ENCODE data around the gene CDKAL1.

DNA sequence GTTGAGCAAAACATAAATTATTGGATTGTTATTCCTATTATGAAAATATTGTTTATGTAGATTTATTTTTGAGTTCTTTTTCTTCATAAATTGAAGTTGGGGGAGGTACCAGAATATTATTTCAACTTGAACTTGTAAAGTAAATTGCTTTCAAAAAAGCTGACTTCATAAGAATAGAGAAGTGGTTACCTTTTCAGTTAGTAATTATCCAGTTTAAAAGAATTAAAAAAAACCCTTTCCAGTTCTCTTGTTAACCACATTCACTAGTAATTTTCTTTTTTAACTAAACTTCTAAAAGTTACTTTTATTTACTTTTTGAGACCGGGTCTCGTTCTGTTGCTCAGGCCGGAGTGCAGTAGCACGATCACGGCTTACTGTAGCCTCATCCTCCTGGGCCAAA is 124.3 kb downstream of the CDKAL1 start:
- TF ChIP-seq, protein P1, sequence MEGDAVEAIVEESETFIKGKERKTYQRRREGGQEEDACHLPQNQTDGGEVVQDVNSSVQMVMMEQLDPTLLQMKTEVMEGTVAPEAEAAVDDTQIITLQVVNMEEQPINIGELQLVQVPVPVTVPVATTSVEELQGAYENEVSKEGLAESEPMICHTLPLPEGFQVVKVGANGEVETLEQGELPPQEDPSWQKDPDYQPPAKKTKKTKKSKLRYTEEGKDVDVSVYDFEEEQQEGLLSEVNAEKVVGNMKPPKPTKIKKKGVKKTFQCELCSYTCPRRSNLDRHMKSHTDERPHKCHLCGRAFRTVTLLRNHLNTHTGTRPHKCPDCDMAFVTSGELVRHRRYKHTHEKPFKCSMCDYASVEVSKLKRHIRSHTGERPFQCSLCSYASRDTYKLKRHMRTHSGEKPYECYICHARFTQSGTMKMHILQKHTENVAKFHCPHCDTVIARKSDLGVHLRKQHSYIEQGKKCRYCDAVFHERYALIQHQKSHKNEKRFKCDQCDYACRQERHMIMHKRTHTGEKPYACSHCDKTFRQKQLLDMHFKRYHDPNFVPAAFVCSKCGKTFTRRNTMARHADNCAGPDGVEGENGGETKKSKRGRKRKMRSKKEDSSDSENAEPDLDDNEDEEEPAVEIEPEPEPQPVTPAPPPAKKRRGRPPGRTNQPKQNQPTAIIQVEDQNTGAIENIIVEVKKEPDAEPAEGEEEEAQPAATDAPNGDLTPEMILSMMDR (IDR thresholded peaks at IDR 0.05; ENCODE audit: low read depth, low read length, missing input control) = no peak
- TF ChIP-seq YY1 (IDR thresholded peaks at IDR 0.05) (no peak), RAD21 (IDR thresholded peaks at IDR 0.05) (no peak), GABPA (IDR thresholded peaks at IDR 0.05 in 1 of 2, conservative IDR thresholded peaks at IDR 0.05 in 1 of 2) (no peak), TAF1 (conservative IDR thresholded peaks at IDR 0.05) (no peak), RXRA (IDR thresholded peaks at IDR 0.05) (no peak), FOXA1 (IDR thresholded peaks at IDR 0.05) (no peak)
- TF ChIP-seq, protein P2, sequence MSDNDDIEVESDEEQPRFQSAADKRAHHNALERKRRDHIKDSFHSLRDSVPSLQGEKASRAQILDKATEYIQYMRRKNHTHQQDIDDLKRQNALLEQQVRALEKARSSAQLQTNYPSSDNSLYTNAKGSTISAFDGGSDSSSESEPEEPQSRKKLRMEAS (IDR thresholded peaks at IDR 0.05) = no peak
- TF ChIP-seq, protein P3, sequence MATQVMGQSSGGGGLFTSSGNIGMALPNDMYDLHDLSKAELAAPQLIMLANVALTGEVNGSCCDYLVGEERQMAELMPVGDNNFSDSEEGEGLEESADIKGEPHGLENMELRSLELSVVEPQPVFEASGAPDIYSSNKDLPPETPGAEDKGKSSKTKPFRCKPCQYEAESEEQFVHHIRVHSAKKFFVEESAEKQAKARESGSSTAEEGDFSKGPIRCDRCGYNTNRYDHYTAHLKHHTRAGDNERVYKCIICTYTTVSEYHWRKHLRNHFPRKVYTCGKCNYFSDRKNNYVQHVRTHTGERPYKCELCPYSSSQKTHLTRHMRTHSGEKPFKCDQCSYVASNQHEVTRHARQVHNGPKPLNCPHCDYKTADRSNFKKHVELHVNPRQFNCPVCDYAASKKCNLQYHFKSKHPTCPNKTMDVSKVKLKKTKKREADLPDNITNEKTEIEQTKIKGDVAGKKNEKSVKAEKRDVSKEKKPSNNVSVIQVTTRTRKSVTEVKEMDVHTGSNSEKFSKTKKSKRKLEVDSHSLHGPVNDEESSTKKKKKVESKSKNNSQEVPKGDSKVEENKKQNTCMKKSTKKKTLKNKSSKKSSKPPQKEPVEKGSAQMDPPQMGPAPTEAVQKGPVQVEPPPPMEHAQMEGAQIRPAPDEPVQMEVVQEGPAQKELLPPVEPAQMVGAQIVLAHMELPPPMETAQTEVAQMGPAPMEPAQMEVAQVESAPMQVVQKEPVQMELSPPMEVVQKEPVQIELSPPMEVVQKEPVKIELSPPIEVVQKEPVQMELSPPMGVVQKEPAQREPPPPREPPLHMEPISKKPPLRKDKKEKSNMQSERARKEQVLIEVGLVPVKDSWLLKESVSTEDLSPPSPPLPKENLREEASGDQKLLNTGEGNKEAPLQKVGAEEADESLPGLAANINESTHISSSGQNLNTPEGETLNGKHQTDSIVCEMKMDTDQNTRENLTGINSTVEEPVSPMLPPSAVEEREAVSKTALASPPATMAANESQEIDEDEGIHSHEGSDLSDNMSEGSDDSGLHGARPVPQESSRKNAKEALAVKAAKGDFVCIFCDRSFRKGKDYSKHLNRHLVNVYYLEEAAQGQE (IDR thresholded peaks at IDR 0.05) = no peak
- TF ChIP-seq, protein P4, sequence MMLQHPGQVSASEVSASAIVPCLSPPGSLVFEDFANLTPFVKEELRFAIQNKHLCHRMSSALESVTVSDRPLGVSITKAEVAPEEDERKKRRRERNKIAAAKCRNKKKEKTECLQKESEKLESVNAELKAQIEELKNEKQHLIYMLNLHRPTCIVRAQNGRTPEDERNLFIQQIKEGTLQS (IDR thresholded peaks at IDR 0.05) = no peak

All from liver (tissue), 3 donors.